Measurements from ENCODE around the gene SNX13.
A peak's percentile ranks its signal among the peaks of the same experiment; 100 is the strongest.

Gene SNX13

GRCh38 chr7:17854261-17855047 lies 85.8 kb downstream of the SNX13 start:
- no peaks in the 10 kb centered on the region for H3K27me3 ChIP-seq (replicated peaks in 2 of 5; ENCODE audit: control insufficient read depth in 4 of 5, insufficient read depth in 5 of 5, low read length in 4 of 5)
- ChIA-PET POLR2A (interaction anchor here (0.5 kb wide), 1 partner anchor 521 kb away, joined by 3 read pairs; no protein-coding TSS in a partner anchor), CTCF (interaction anchor here (2.1 kb wide), 1 partner anchor 84 kb away, joined by 9 read pairs; no protein-coding TSS in a partner anchor)
- peaks cover 0 to 3% (median under 1%) of the 10 kb centered on the region in 4 experiments for H3K4me1 ChIP-seq (ENCODE audit: control extremely low read depth in 1 of 4, control insufficient read depth in 4 of 4, insufficient read depth in 4 of 4, low read length in 3 of 4)
- no peak overlapping the region for H3K4me3 ChIP-seq (ENCODE audit: control insufficient read depth in 1 of 7, extremely low read depth in 1 of 7, insufficient read depth in 4 of 7, low read depth in 2 of 7, low read length in 6 of 7)
- peaks cover 0 to 12% (median 2%) of the 10 kb centered on the region in 5 experiments for H3K9me3 ChIP-seq (ENCODE audit: control extremely low read depth in 1 of 5, control insufficient read depth in 4 of 5, insufficient read depth in 2 of 5, low read depth in 1 of 5, low read length in 4 of 5)
- H3K27ac ChIP-seq (ENCODE audit: insufficient read depth in 1 of 2, low read depth in 1 of 2, low read length in 2 of 2, poor library complexity in 1 of 2, severe bottlenecking in 2 of 2), result no peak overlapping the region
- no peak for DNase-seq
- H3K36me3 ChIP-seq (ENCODE audit: control insufficient read depth in 4 of 4, insufficient read depth in 4 of 4, low read length in 3 of 4), result peaks cover 0 to 21% (median 9%) of the 10 kb centered on the region in 4 experiments
- WGBS (ENCODE audit: insufficient coverage), result 100% methylated on average over 3 of the region's 3 CpGs

- Histone ChIP-seq H3K9me3 (ENCODE audit: control extremely low read depth in 1 of 5, control insufficient read depth in 4 of 5, insufficient read depth in 2 of 5, low read depth in 1 of 5, low read length in 4 of 5) (peaks cover 0 to 17% (median 2%) of the 10 kb centered on the region in 5 experiments), H3K4me3 (ENCODE audit: control insufficient read depth in 1 of 7, extremely low read depth in 1 of 7, insufficient read depth in 4 of 7, low read depth in 2 of 7, low read length in 6 of 7) (no peak overlapping the region), H3K36me3 (ENCODE audit: control insufficient read depth in 4 of 4, insufficient read depth in 4 of 4, low read length in 3 of 4) (peaks cover 0 to 30% (median 18%) of the 10 kb centered on the region in 4 experiments), H3K27me3 (replicated peaks in 2 of 5; ENCODE audit: control insufficient read depth in 4 of 5, insufficient read depth in 5 of 5, low read length in 4 of 5) (no peaks in the 10 kb centered on the region), H3K27ac (ENCODE audit: insufficient read depth in 1 of 2, low read depth in 1 of 2, low read length in 2 of 2, poor library complexity in 1 of 2, severe bottlenecking in 2 of 2) (no peak overlapping the region), H3K4me1 (ENCODE audit: control extremely low read depth in 1 of 4, control insufficient read depth in 4 of 4, insufficient read depth in 4 of 4, low read length in 3 of 4) (peaks cover 0 to 3% (median under 1%) of the 10 kb centered on the region in 4 experiments)
- no peak for DNase-seq
- no CpG with 5 or more reads among the region's 1 CpG for WGBS (ENCODE audit: insufficient coverage)
- POLR2A ChIA-PET, result no interaction called here
- CTCF ChIA-PET, result interaction anchor here (0.8 kb wide), 1 partner anchor 9 kb away, joined by 5 read pairs; no protein-coding TSS in a partner anchor
Measured at GRCh38 chr7:17852361-17852760, 87.9 kb downstream of the SNX13 start.

- Histone ChIP-seq H3K36me3 (ENCODE audit: control insufficient read depth in 4 of 4, insufficient read depth in 4 of 4, low read length in 3 of 4) (peaks cover 0 to 20% (median 14%) of the 10 kb centered on the region in 4 experiments), H3K4me1 (ENCODE audit: control extremely low read depth in 1 of 4, control insufficient read depth in 4 of 4, insufficient read depth in 4 of 4, low read length in 3 of 4) (peaks cover 0 to 6% (median 3%) of the 10 kb centered on the region in 4 experiments), H3K27ac (ENCODE audit: insufficient read depth in 1 of 2, low read depth in 1 of 2, low read length in 2 of 2, poor library complexity in 1 of 2, severe bottlenecking in 2 of 2) (no peak overlapping the region), H3K4me3 (ENCODE audit: control insufficient read depth in 1 of 7, extremely low read depth in 1 of 7, insufficient read depth in 4 of 7, low read depth in 2 of 7, low read length in 6 of 7) (no peak overlapping the region), H3K9me3 (ENCODE audit: control extremely low read depth in 1 of 5, control insufficient read depth in 4 of 5, insufficient read depth in 2 of 5, low read depth in 1 of 5, low read length in 4 of 5) (peaks cover 0 to 5% (median 0%) of the 10 kb centered on the region in 5 experiments), H3K27me3 (replicated peaks in 2 of 5; ENCODE audit: control insufficient read depth in 4 of 5, insufficient read depth in 5 of 5, low read length in 4 of 5) (no peaks in the 10 kb centered on the region)
- ChIA-PET CTCF (no interaction called here), POLR2A (no interaction called here)
- WGBS (ENCODE audit: insufficient coverage), result 97% methylated on average over 3 of the region's 3 CpGs
- no peak for DNase-seq
Measured at GRCh38 chr7:17849504-17849903, 90.8 kb downstream of the SNX13 start.

GRCh38 chr7:17848516-17848915 lies 91.8 kb downstream of the SNX13 start:
- ChIA-PET POLR2A (no interaction called here), CTCF (no interaction called here)
- Histone ChIP-seq H3K9me3 (ENCODE audit: control extremely low read depth in 1 of 5, control insufficient read depth in 4 of 5, insufficient read depth in 2 of 5, low read depth in 1 of 5, low read length in 4 of 5) (peaks cover 0 to 5% (median 0%) of the 10 kb centered on the region in 5 experiments), H3K36me3 (ENCODE audit: control insufficient read depth in 4 of 4, insufficient read depth in 4 of 4, low read length in 3 of 4) (peaks cover 0 to 20% (median 14%) of the 10 kb centered on the region in 4 experiments), H3K27ac (ENCODE audit: insufficient read depth in 1 of 2, low read depth in 1 of 2, low read length in 2 of 2, poor library complexity in 1 of 2, severe bottlenecking in 2 of 2) (no peak overlapping the region), H3K4me3 (ENCODE audit: control insufficient read depth in 1 of 7, extremely low read depth in 1 of 7, insufficient read depth in 4 of 7, low read depth in 2 of 7, low read length in 6 of 7) (no peak overlapping the region), H3K4me1 (ENCODE audit: control extremely low read depth in 1 of 4, control insufficient read depth in 4 of 4, insufficient read depth in 4 of 4, low read length in 3 of 4) (peaks cover 0 to 11% (median 3%) of the 10 kb centered on the region in 4 experiments), H3K27me3 (replicated peaks in 2 of 5; ENCODE audit: control insufficient read depth in 4 of 5, insufficient read depth in 5 of 5, low read length in 4 of 5) (no peaks in the 10 kb centered on the region)
- no peak for DNase-seq
- 98% methylated on average over 9 of the region's 10 CpGs for WGBS (ENCODE audit: insufficient coverage)

- no peak for DNase-seq
- Histone ChIP-seq H3K9me3 (ENCODE audit: control extremely low read depth in 1 of 5, control insufficient read depth in 4 of 5, insufficient read depth in 2 of 5, low read depth in 1 of 5, low read length in 4 of 5) (peaks cover 0 to 13% (median 2%) of the 10 kb centered on the region in 5 experiments), H3K4me1 (ENCODE audit: control extremely low read depth in 1 of 4, control insufficient read depth in 4 of 4, insufficient read depth in 4 of 4, low read length in 3 of 4) (peaks cover 0 to 9% (median 2%) of the 10 kb centered on the region in 4 experiments), H3K27me3 (replicated peaks in 2 of 5; ENCODE audit: control insufficient read depth in 4 of 5, insufficient read depth in 5 of 5, low read length in 4 of 5) (no peaks in the 10 kb centered on the region), H3K36me3 (ENCODE audit: control insufficient read depth in 4 of 4, insufficient read depth in 4 of 4, low read length in 3 of 4) (peaks cover 0 to 23% (median 16%) of the 10 kb centered on the region in 4 experiments), H3K27ac (ENCODE audit: insufficient read depth in 1 of 2, low read depth in 1 of 2, low read length in 2 of 2, poor library complexity in 1 of 2, severe bottlenecking in 2 of 2) (no peak overlapping the region), H3K4me3 (ENCODE audit: control insufficient read depth in 1 of 7, extremely low read depth in 1 of 7, insufficient read depth in 4 of 7, low read depth in 2 of 7, low read length in 6 of 7) (no peak overlapping the region)
- WGBS (ENCODE audit: insufficient coverage), result no CpG with 5 or more reads among the region's 5 CpGs
- POLR2A ChIA-PET, result no interaction called here
- CTCF ChIA-PET, result no interaction called here
Measured at GRCh38 chr7:17846935-17847334, 93.4 kb downstream of the SNX13 start.

GRCh38 chr7:17845197-17845547 lies 95.1 kb downstream of the SNX13 start:
- H3K9me3 ChIP-seq (ENCODE audit: control extremely low read depth in 1 of 5, control insufficient read depth in 4 of 5, insufficient read depth in 2 of 5, low read depth in 1 of 5, low read length in 4 of 5), result peaks cover 0 to 16% (median 2%) of the 10 kb centered on the region in 5 experiments
- peak in 2 of 3 donors; percentile 44 to 53 for DNase-seq
- peaks cover 0 to 9% (median 2%) of the 10 kb centered on the region in 4 experiments for H3K4me1 ChIP-seq (ENCODE audit: control extremely low read depth in 1 of 4, control insufficient read depth in 4 of 4, insufficient read depth in 4 of 4, low read length in 3 of 4)
- CTCF ChIA-PET, result no interaction called here
- POLR2A ChIA-PET, result no interaction called here
- 60% methylated on average over 1 of the region's 4 CpGs for WGBS (ENCODE audit: insufficient coverage)
- H3K36me3 ChIP-seq (ENCODE audit: control insufficient read depth in 4 of 4, insufficient read depth in 4 of 4, low read length in 3 of 4), result peaks cover 4 to 25% (median 21%) of the 10 kb centered on the region in 4 experiments
- H3K27me3 ChIP-seq (replicated peaks in 2 of 5; ENCODE audit: control insufficient read depth in 4 of 5, insufficient read depth in 5 of 5, low read length in 4 of 5), result no peaks in the 10 kb centered on the region
- H3K27ac ChIP-seq (ENCODE audit: insufficient read depth in 1 of 2, low read depth in 1 of 2, low read length in 2 of 2, poor library complexity in 1 of 2, severe bottlenecking in 2 of 2), result no peak overlapping the region
- H3K4me3 ChIP-seq (ENCODE audit: control insufficient read depth in 1 of 7, extremely low read depth in 1 of 7, insufficient read depth in 4 of 7, low read depth in 2 of 7, low read length in 6 of 7), result peak overlapping the region in 2 of 7 experiments; percentile 16 to 38

Data from common myeloid progenitor, CD34-positive (primary cell).